ENCODE measurements around the gene DERL2. TPM values are rescaled to one million over a fixed set of nuclear protein-coding genes. Genes with fewer than 3 reads are reported as not detected.

DERL2 gene
- total RNA-seq, 6 donors from 2014 or later, result 6.3 to 60.5 (median 30.8) TPM

- peaks cover 38 to 97% (median 86%) of the 10 kb centered on the region in 4 donors for H3K36me3 ChIP-seq
- peak; percentile 42 to 79 for ATAC-seq (ENCODE audit: low FRiP score in 2 of 2)
- no peak overlapping the region for H3K4me3 ChIP-seq
- H3K27ac ChIP-seq, result peak overlapping the region; percentile 29 to 70 (median 54)
- peaks cover 0 to 16% (median 12%) of the 10 kb centered on the region in 4 donors for H3K4me1 ChIP-seq
- no peaks in the 10 kb centered on the region for H3K27me3 ChIP-seq
- TF ChIP-seq POLR2A (IDR thresholded peaks at IDR 0.05) (no peak), POLR2AphosphoS5 (IDR thresholded peaks at IDR 0.05) (no peak), EP300 (IDR thresholded peaks at IDR 0.05) (no peak)
- TF ChIP-seq, protein P1, sequence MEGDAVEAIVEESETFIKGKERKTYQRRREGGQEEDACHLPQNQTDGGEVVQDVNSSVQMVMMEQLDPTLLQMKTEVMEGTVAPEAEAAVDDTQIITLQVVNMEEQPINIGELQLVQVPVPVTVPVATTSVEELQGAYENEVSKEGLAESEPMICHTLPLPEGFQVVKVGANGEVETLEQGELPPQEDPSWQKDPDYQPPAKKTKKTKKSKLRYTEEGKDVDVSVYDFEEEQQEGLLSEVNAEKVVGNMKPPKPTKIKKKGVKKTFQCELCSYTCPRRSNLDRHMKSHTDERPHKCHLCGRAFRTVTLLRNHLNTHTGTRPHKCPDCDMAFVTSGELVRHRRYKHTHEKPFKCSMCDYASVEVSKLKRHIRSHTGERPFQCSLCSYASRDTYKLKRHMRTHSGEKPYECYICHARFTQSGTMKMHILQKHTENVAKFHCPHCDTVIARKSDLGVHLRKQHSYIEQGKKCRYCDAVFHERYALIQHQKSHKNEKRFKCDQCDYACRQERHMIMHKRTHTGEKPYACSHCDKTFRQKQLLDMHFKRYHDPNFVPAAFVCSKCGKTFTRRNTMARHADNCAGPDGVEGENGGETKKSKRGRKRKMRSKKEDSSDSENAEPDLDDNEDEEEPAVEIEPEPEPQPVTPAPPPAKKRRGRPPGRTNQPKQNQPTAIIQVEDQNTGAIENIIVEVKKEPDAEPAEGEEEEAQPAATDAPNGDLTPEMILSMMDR (IDR thresholded peaks at IDR 0.05), result no peak
- no peaks in the 10 kb centered on the region for H3K9me3 ChIP-seq
- 66 to 85% methylated on average over 3 of the region's 3 CpGs for WGBS, 2 donors
- DNase-seq, result peak in 1 of 2 donors; percentile 56
Observed at GRCh38 chr17:5430413-5430999, 55.5 kb downstream of the DERL2 start.

DNA sequence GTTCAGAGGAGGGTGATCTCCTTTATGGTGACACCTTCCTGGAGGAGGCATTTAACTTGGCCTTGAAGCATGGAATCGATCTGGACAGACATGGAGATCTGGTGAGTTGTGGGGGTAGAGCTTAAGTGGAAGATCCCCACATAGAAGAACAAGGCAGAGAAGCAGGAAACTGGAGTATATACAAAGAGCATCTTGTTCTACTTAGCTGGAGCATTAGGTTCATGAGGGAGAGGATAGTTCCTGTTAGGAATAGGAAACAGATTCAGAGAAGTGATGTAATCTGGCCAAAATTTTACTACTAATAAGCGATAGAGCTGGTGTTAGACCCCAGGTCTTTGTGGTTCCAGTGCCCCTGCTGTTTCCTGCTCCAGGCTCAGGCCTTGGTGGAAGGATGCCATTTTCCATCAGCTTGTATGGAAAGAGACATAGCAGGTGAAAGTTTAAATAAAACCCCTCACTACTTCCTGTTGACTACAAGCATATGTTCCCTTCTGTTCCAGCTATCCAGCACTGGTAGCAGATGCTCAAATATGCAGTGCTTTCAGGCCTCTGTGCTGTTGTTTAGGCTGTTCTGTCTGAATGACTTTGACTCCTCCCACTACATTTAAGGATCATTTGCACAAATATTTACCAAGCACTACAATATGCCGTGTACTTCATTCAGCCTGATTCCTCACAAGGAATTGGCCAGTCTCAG is 56.6 kb downstream of the DERL2 start:
- Histone ChIP-seq H3K27me3 (no peaks in the 10 kb centered on the region), H3K4me1 (peaks cover 0 to 16% (median 12%) of the 10 kb centered on the region in 4 donors), H3K4me3 (no peak overlapping the region), H3K9me3 (no peaks in the 10 kb centered on the region), H3K36me3 (peaks cover 32 to 97% (median 87%) of the 10 kb centered on the region in 4 donors), H3K27ac (peak overlapping the region; percentile 44 to 70 (median 54))
- DNase-seq (no peak), ATAC-seq (ENCODE audit: low FRiP score in 2 of 2) (peak; percentile 26 to 76)
- WGBS, 2 donors, result 57 to 58% methylated on average over 3 of the region's 3 CpGs
- TF ChIP-seq POLR2AphosphoS5 (IDR thresholded peaks at IDR 0.05) (no peak), POLR2A (IDR thresholded peaks at IDR 0.05) (no peak), EP300 (IDR thresholded peaks at IDR 0.05) (no peak)
- TF ChIP-seq, protein P1 (IDR thresholded peaks at IDR 0.05), result no peak

DNA sequence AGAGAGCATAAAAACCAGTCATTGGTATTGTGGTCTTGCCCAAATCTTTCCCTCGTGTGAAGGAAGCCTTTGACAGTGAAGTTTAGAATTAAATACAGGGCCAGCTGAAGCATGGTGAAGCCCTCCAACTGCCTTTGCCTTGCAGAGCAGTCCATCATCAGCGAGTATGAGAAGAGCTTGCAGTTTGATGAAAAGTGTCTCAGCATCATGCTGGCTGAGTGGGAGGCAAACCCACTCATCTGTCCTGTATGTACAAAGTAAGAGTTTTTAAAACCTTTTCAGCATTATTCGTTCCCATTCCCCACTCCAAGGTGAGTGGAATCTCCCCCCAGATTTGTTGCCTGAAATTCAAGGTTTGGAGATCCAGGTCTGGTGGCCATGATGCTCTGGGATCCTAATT is 60.2 kb downstream of the DERL2 start:
- DNase-seq (no peak), ATAC-seq (ENCODE audit: low FRiP score in 2 of 2) (no peak)
- Histone ChIP-seq H3K9me3 (no peaks in the 10 kb centered on the region), H3K36me3 (peaks cover 11 to 92% (median 72%) of the 10 kb centered on the region in 4 donors), H3K4me3 (no peak overlapping the region), H3K27ac (no peak overlapping the region), H3K27me3 (no peaks in the 10 kb centered on the region), H3K4me1 (peaks cover 8 to 30% (median 19%) of the 10 kb centered on the region in 4 donors)
- 75 to 81% methylated on average over 3 of the region's 3 CpGs for WGBS, 2 donors
- TF ChIP-seq POLR2AphosphoS5 (IDR thresholded peaks at IDR 0.05), result no peak
- TF ChIP-seq, protein P1 (IDR thresholded peaks at IDR 0.05), result no peak
- no peak for TF ChIP-seq EP300 (IDR thresholded peaks at IDR 0.05)
- no peak for TF ChIP-seq POLR2A (IDR thresholded peaks at IDR 0.05)

- DNase-seq, result no peak
- Histone ChIP-seq H3K4me3 (no peak overlapping the region), H3K9me3 (no peaks in the 10 kb centered on the region), H3K36me3 (peaks cover 11 to 84% (median 66%) of the 10 kb centered on the region in 4 donors), H3K27me3 (no peaks in the 10 kb centered on the region), H3K27ac (no peak overlapping the region), H3K4me1 (peaks cover 13 to 29% (median 19%) of the 10 kb centered on the region in 4 donors)
- no peak for ATAC-seq (ENCODE audit: low FRiP score in 2 of 2)
- TF ChIP-seq EP300 (IDR thresholded peaks at IDR 0.05) (no peak), POLR2A (IDR thresholded peaks at IDR 0.05) (no peak), POLR2AphosphoS5 (IDR thresholded peaks at IDR 0.05) (no peak)
- TF ChIP-seq, protein P1 (IDR thresholded peaks at IDR 0.05), result no peak
- WGBS, 2 donors, result 81 to 93% methylated on average over 1 of the region's 1 CpG
Observed at GRCh38 chr17:5424909-5425308, 61.1 kb downstream of the DERL2 start.
